ENCODE data around the gene ETV3. TPM values are rescaled to one million over a fixed set of nuclear protein-coding genes. Genes with fewer than 3 reads are reported as not detected.

ETV3 gene
- polyA plus RNA-seq, 1 experiment: 10.0 TPM

DNA sequence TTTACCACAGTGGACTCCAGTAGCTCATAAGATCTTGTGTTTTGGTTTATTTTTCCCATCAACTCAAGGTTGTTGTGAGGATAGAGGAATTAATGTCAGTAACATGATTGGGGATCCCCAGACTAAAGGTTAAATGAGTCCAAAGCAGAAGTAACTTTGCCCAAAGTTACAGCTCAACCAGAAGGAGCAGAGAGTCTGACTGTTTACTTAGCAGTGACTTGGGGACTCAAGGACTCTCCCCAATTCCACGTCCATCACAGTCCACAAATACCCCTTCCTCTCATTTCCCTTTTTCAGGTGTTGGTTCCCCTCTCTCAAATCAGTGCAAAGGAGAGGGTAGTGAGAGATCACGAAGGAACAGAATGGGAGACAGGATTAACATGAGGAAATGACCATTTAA lies 4.0 kb upstream of the ETV3 start:
- Histone ChIP-seq H3K27ac (ENCODE audit: low read depth, low read length) (no peak overlapping the region), H3K4me3 (ENCODE audit: low read depth, low read length) (no peak overlapping the region), H3K9me3 (ENCODE audit: control insufficient read depth, insufficient read depth, low read length) (peaks cover 6% of the 10 kb centered on the region; the same call in 1 of the 2 replicates), H3K27me3 (ENCODE audit: control insufficient read depth, insufficient read depth, low read length) (no peaks in the 10 kb centered on the region)
- DNase-seq (ENCODE audit: low read depth, low spot score): no peak
- ChIA-PET POLR2A (interaction anchor here (0.7 kb wide), 2 partner anchors 9 to 31 kb away, joined by 3 to 5 read pairs; no protein-coding TSS in a partner anchor), CTCF (interaction anchor here (0.8 to 17.3 kb wide), 5 partner anchors 13 to 54 kb away, joined by 3 to 213 read pairs (median 4); no protein-coding TSS in a partner anchor)
- TF ChIP-seq, protein P1, sequence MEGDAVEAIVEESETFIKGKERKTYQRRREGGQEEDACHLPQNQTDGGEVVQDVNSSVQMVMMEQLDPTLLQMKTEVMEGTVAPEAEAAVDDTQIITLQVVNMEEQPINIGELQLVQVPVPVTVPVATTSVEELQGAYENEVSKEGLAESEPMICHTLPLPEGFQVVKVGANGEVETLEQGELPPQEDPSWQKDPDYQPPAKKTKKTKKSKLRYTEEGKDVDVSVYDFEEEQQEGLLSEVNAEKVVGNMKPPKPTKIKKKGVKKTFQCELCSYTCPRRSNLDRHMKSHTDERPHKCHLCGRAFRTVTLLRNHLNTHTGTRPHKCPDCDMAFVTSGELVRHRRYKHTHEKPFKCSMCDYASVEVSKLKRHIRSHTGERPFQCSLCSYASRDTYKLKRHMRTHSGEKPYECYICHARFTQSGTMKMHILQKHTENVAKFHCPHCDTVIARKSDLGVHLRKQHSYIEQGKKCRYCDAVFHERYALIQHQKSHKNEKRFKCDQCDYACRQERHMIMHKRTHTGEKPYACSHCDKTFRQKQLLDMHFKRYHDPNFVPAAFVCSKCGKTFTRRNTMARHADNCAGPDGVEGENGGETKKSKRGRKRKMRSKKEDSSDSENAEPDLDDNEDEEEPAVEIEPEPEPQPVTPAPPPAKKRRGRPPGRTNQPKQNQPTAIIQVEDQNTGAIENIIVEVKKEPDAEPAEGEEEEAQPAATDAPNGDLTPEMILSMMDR (IDR thresholded peaks at IDR 0.05; ENCODE audit: low read depth, low read length): no peak

DNA sequence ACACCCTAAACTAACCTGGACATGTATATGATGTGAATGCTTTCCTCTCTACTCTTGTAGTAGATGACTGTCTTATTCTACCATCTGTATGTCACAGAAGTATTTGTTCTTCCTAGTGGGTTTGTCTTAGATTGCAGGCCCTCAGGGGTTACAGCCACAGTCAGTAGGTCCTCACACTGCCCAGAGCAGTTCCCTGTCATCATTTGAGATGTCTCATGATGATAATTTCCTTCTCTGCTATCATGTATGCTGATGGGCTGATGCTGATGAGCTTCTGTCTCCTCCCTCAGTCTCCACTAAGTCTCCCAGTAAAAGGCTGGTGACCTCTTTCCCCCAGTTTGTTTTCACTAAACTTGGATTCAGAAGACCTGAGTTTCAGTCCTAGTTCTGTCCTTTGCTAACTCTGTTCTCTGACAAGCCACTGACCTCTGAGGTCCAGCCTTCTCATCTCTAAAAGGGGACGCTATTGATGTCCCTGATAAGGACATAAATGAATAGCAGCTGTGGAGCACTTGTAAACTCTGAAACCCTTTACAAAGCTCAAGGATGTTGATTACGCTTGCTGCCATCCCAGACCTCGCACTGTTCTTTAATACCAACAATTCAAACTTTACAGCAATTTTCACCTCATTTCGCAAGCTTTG lies 3.1 kb upstream of the ETV3 start:
- Histone ChIP-seq H3K27ac (ENCODE audit: low read depth, low read length) (no peak overlapping the region), H3K4me3 (ENCODE audit: low read depth, low read length) (no peak overlapping the region), H3K27me3 (ENCODE audit: control insufficient read depth, insufficient read depth, low read length) (no peaks in the 10 kb centered on the region), H3K9me3 (ENCODE audit: control insufficient read depth, insufficient read depth, low read length) (peaks cover 6% of the 10 kb centered on the region; the same call in 1 of the 2 replicates)
- TF ChIP-seq, protein P1 (IDR thresholded peaks at IDR 0.05; ENCODE audit: low read depth, low read length): no peak
- ChIA-PET CTCF (interaction anchor here (1.2 to 17.3 kb wide), 4 partner anchors 14 to 51 kb away, joined by 3 to 213 read pairs (median 6); no protein-coding TSS in a partner anchor), POLR2A (no interaction called here)
- DNase-seq (ENCODE audit: low read depth, low spot score): no peak

DNA sequence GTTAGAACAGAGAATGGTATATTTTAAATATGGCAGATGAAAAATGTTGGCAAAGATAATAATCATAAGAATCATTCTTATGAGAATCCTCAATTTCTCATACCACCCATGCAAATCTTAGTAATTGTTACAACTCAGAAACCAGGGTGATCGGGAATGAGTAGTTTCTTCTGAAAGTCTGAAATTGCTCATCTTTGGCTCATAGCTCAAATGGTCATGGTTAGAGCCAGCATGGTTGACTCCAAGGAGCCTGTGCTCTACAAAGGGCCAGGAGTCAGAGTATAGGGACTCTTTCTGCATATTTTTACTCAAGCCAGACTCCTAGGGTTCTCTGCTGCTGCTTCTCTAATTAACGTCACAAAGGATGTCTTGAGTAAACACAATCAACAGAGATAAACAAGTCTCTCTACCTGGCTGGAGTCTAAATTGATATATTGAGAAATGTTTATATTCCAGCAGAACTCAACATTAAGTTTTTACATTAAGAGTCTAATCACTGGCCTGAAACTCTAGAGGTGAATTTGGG lies 1.9 kb upstream of the ETV3 start:
- DNase-seq (ENCODE audit: low read depth, low spot score): no peak
- ChIA-PET CTCF (interaction anchor here (0.8 to 17.3 kb wide), 2 partner anchors 15 to 22 kb away, joined by 3 to 213 read pairs; no protein-coding TSS in a partner anchor), POLR2A (no interaction called here)

DNA sequence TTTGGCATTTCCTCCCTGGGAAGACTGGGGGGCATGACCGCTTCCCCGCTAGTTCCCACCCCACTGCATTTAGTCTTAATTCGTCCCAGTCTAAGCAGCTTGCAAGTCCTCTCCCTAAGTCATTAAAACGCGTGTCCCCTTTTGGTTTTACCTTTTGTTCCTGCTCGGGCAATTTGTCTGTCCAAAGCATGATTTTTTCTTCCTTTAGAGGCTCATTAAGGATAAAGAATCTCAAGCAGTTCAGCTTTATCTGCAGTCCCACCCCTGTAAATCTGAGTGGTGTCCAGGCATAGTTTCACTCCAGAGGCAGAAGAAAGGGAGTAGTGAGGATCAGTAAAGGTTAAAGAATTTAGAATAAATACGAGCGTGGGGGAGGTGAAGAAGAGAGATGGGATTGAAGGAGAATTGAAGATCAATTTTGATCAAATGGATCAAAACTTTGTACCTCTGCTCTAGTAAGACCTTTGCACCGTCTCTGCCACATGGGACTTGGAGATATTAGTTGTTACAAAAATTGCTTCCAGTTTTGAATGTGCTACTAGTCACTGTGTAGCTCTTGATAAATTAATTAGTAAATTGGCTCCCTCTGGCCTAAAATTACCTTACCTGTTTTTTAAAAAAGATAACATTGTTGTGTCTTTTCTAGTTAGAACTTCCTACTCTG lies 989 bp upstream of the ETV3 start:
- H3K27me3 ChIP-seq (ENCODE audit: control insufficient read depth, insufficient read depth, low read length): no peaks in the 10 kb centered on the region
- CTCF ChIA-PET: interaction anchor here (0.8 to 17.3 kb wide), 3 partner anchors 16 to 49 kb away, joined by 3 to 213 read pairs (median 4); no protein-coding TSS in a partner anchor
- H3K27ac ChIP-seq (ENCODE audit: low read depth, low read length): peak overlapping the region; percentile 98
- peaks cover 6% of the 10 kb centered on the region; the same call in 1 of the 2 replicates for H3K9me3 ChIP-seq (ENCODE audit: control insufficient read depth, insufficient read depth, low read length)
- H3K4me3 ChIP-seq (ENCODE audit: low read depth, low read length): peak overlapping the region; percentile 99
- TF ChIP-seq, protein P1 (IDR thresholded peaks at IDR 0.05; ENCODE audit: low read depth, low read length): no peak
- no peak for DNase-seq (ENCODE audit: low read depth, low spot score)
- POLR2A ChIA-PET: interaction anchor here (0.6 to 2.8 kb wide), 4 partner anchors 16 to 94 kb away, joined by 3 to 20 read pairs (median 5); no protein-coding TSS in a partner anchor

More for the DNA sequence above, 1.9 kb upstream of the ETV3 start:
- Histone ChIP-seq H3K27ac (ENCODE audit: low read depth, low read length) (no peak overlapping the region), H3K27me3 (ENCODE audit: control insufficient read depth, insufficient read depth, low read length) (no peaks in the 10 kb centered on the region), H3K9me3 (ENCODE audit: control insufficient read depth, insufficient read depth, low read length) (peaks cover 6% of the 10 kb centered on the region; the same call in 1 of the 2 replicates), H3K4me3 (ENCODE audit: low read depth, low read length) (no peak overlapping the region)
- TF ChIP-seq, protein P1 (IDR thresholded peaks at IDR 0.05; ENCODE audit: low read depth, low read length): no peak
